Keratinocyte (primary cell): Measurements from ENCODE around the gene DOLPP1. TPM values are rescaled to one million over a fixed set of nuclear protein-coding genes. Genes with fewer than 3 reads are reported as not detected.

Experiments used
- DNase-seq: peaks from one replicate; pipeline ENCODE4 v3.0.0-alpha.2; 2011; ENCODE audit warnings: low read depth, missing footprints, low spot score
- FAIRE-seq: peaks from 2 replicates; lab custom pipeline; 2011; peaks lifted over from hg19 to GRCh38; lab: Jason Lieb, UNC
- H2AFZ ChIP-seq: 2 replicates; pipeline ENCODE4 v1.6.0; 2012; ENCODE audit warnings: low read length, control low read depth, inconsistent platforms; ENCODE audit not compliant: control insufficient read depth
- H3K27ac ChIP-seq: 2 replicates; pipeline ENCODE4 v1.5.1; 2011; ENCODE audit warnings: low read length; ENCODE audit not compliant: control insufficient read depth, insufficient read depth
- H3K27me3 ChIP-seq: 3 replicates; pipeline ENCODE4 v1.6.0; 2011; ENCODE audit warnings: low read length; ENCODE audit not compliant: control insufficient read depth, insufficient read depth; ENCODE audit errors: extremely low read depth
- H3K36me3 ChIP-seq, 2 experiments: 2 replicates in 1 of 2; 3 replicates in 1 of 2; pipeline ENCODE4 v1.5.1; 2011; ENCODE audit warnings: low read length in 2 of 2, mild to moderate bottlenecking in 1 of 2; ENCODE audit not compliant: control insufficient read depth in 2 of 2, insufficient read depth in 2 of 2; ENCODE audit errors: extremely low read depth in 1 of 2
- H3K4me1 ChIP-seq: 3 replicates; pipeline ENCODE4 v1.5.1; 2011; ENCODE audit warnings: low read length; ENCODE audit not compliant: control insufficient read depth, insufficient read depth; ENCODE audit errors: extremely low read depth
- H3K4me2 ChIP-seq: 3 replicates; pipeline ENCODE4 v1.6.0; 2011; ENCODE audit warnings: low read depth, low read length; ENCODE audit not compliant: control insufficient read depth, insufficient read depth; ENCODE audit errors: extremely low read depth
- H3K4me3 ChIP-seq, 3 experiments: fragments of 200-600 bp in 1 of 3; sonication (generic) in 1 of 3; 2 replicates in 2 of 3; 3 replicates in 1 of 3; pipeline ENCODE4 v1.5.1; 2011 to 2016; ENCODE audit warnings: low read length in 3 of 3, mild to moderate bottlenecking in 3 of 3, control low read depth in 2 of 3, inconsistent platforms in 1 of 3, low read depth in 1 of 3, mixed read lengths in 1 of 3, mixed run types in 1 of 3, moderate library complexity in 1 of 3; ENCODE audit not compliant: control insufficient read depth in 2 of 3, insufficient read depth in 2 of 3; ENCODE audit errors: extremely low read depth in 1 of 3
- H3K79me2 ChIP-seq: 2 replicates; pipeline ENCODE4 v1.6.0; 2012; ENCODE audit warnings: low read length; ENCODE audit not compliant: control insufficient read depth, insufficient read depth
- H3K9ac ChIP-seq: 3 replicates; pipeline ENCODE4 v1.6.0; 2011; ENCODE audit warnings: low read length; ENCODE audit not compliant: control insufficient read depth, insufficient read depth; ENCODE audit errors: extremely low read depth
- H3K9me1 ChIP-seq: 3 replicates; pipeline ENCODE4 v1.6.0; 2011; ENCODE audit warnings: low read length; ENCODE audit not compliant: control insufficient read depth, insufficient read depth; ENCODE audit errors: extremely low read depth
- H3K9me3 ChIP-seq: 2 replicates; pipeline ENCODE4 v1.5.1; 2012; ENCODE audit warnings: low read depth, low read length; ENCODE audit not compliant: control insufficient read depth
- H4K20me1 ChIP-seq: 3 replicates; pipeline ENCODE4 v1.6.0; 2011; ENCODE audit warnings: low read length; ENCODE audit not compliant: control insufficient read depth, insufficient read depth; ENCODE audit errors: extremely low read depth
- CTCF ChIP-seq, 3 experiments: IDR thresholded peaks in 1 of 3; conservative IDR thresholded peaks in 1 of 3; optimal IDR thresholded peaks in 1 of 3; 2 replicates in 2 of 3; 3 replicates in 1 of 3; pipeline versions ENCODE3 to v1.5.1; 2011; ENCODE audit warnings: low read length in 3 of 3, mild to moderate bottlenecking in 3 of 3, moderate library complexity in 2 of 3, control low read depth in 1 of 3, inconsistent platforms in 1 of 3; ENCODE audit not compliant: insufficient read depth in 2 of 3; ENCODE audit errors: extremely low read depth in 1 of 3
- EZH2 ChIP-seq: IDR thresholded peaks from one replicate; pipeline ENCODE4 v1.6.1; 2012; ENCODE audit warnings: inconsistent platforms, mild to moderate bottlenecking, low read length, moderate library complexity
- dilution Hi-C: fragments of 300-500 bp; cut with MboI; formaldehyde crosslinking; loops from one replicate; pipeline ENCODE4 v1.7.0; 2020; ENCODE audit warnings: low sequenced_read_pairs; ENCODE audit not compliant: extremely low pct_ligation_motif_present
- polyA plus RNA-seq, 5 experiments: library from polyadenylated mRNA; depleted of rRNA in 3 of 5; stranded (reverse) in 3 of 5; stranded (forward) in 1 of 5; unstranded in 1 of 5; fragments of >200 nt; gene quantifications; 1 replicate in 1 of 5; 2 replicates in 3 of 5; 3 replicates in 1 of 5; pipeline versions ENCODE4 v1.2.1 to v1.2.3, GENCODE V29; 2011 to 2012; ENCODE audit warnings: missing spikeins in 2 of 5, low read depth in 1 of 5, low replicate concordance in 1 of 5

Gene DOLPP1
- polyA plus RNA-seq, 1 donor (not counting 4 experiments of a cell fraction or from before 2014, with no cell fraction given): 14.2 TPM

DNA sequence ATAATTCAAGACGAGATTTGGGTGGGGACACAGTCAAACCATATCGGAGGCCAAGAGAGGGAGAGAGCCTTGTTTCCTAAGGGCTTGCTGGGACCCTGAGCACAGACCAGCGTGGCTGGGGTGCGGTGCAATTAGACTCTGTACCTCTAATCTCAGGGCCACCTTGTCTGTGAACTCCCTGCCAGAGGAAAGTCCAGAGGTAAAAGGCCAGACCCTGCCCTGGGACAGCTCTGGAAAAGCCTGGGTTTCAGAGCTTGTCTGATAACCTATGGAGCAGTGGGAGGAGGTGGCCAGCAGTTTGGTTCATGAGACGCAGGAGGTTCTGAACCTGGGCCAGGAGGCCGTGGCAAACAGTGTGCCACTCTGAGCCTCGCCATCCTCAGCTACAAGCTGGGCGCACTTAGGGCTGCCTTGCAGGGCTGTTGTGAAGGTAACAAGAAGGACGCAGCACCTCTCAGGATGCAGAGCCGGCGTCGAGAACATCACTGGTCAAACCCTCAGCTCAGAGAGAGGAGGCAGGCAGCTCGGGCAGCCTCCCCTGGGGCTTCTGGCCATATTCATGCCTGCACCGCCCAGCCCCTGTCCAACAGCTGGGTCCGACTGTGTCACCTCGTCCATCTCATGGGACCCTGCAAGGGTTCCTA is 4.8 kb upstream of the DOLPP1 start:
- Histone ChIP-seq H3K36me3 (no peaks in the 10 kb centered on the region), H3K27ac (no peak overlapping the region), H3K9me1 (no peaks in the 10 kb centered on the region), H2AFZ (no peak overlapping the region), H4K20me1 (no peaks in the 10 kb centered on the region), H3K4me3 (no peak overlapping the region), H3K27me3 (no peaks in the 10 kb centered on the region), H3K9me3 (no peaks in the 10 kb centered on the region), H3K4me2 (no peak overlapping the region), H3K79me2 (no peaks in the 10 kb centered on the region), H3K9ac (no peak overlapping the region), H3K4me1 (peaks cover 7% of the 10 kb centered on the region)
- dilution Hi-C loops: no loop called here
- TF ChIP-seq EZH2: no peak
- no peak for TF ChIP-seq CTCF (optimal IDR thresholded peaks at IDR 0.05 in 1 of 3, IDR thresholded peaks at IDR 0.05 in 1 of 3, conservative IDR thresholded peaks at IDR 0.05 in 1 of 3; ENCODE audit: extremely low read depth in 1 of 3, insufficient read depth in 2 of 3, low read length in 3 of 3)
- DNase-seq: no peak
- no peak for FAIRE-seq

DNA sequence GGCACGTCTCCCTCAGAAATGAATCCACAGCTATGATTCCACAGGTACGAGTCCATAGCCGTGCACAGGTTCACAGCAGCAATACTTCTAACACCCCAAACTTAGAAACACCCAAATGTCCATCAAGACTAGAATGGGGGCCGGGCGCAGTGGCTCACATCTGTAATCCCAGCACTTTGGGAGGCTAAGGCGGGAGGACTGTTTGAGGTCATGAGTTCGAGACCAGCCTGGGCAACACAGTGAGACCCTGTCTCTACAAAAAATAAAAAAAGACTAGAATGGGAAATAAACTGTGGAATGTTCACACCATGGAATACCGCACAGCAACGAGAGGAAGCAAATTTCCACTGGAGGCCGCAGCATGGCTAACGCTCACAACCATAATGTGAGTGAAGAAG is 4.3 kb upstream of the DOLPP1 start:
- no peak overlapping the region for H3K9ac ChIP-seq
- H4K20me1 ChIP-seq: no peaks in the 10 kb centered on the region
- DNase-seq: no peak
- H3K4me1 ChIP-seq: peaks cover 7% of the 10 kb centered on the region
- H3K9me1 ChIP-seq: no peaks in the 10 kb centered on the region
- H3K27me3 ChIP-seq: no peaks in the 10 kb centered on the region
- no peak overlapping the region for H3K4me3 ChIP-seq
- H3K36me3 ChIP-seq: no peaks in the 10 kb centered on the region
- H2AFZ ChIP-seq: no peak overlapping the region
- FAIRE-seq: no peak
- H3K4me2 ChIP-seq: no peak overlapping the region
- no peak for TF ChIP-seq EZH2
- no peak for TF ChIP-seq CTCF (optimal IDR thresholded peaks at IDR 0.05 in 1 of 3, IDR thresholded peaks at IDR 0.05 in 1 of 3, conservative IDR thresholded peaks at IDR 0.05 in 1 of 3; ENCODE audit: extremely low read depth in 1 of 3, insufficient read depth in 2 of 3, low read length in 3 of 3)
- H3K79me2 ChIP-seq: peaks cover 3% of the 10 kb centered on the region
- dilution Hi-C loops: no loop called here
- H3K9me3 ChIP-seq: no peaks in the 10 kb centered on the region
- no peak overlapping the region for H3K27ac ChIP-seq
